ENCODE results near the gene EPGN.

The EPGN gene

GRCh38 chr4:74344031-74344430, 35.8 kb downstream of the EPGN start:
- DNase-seq: no peak

DNA sequence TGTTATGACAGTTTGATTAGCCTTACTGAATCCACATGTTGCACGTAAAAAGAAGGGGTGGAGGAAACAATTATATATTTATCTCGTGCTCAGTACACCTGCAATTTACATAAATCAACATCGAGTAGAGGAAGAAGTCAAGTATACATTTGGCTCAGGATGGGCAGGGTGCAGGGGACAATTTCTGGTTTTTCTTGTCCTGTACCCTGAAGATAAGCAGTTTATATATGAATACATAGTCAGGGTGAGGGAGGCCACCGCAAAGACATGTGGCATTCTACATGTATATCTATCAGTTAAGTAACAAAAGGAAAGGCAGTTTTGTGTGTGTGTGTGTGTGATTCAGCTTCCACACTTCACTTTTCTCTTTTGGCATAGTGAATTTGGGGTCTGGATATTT, 45.6 kb downstream of the EPGN start:
- DNase-seq: no peak

DNA sequence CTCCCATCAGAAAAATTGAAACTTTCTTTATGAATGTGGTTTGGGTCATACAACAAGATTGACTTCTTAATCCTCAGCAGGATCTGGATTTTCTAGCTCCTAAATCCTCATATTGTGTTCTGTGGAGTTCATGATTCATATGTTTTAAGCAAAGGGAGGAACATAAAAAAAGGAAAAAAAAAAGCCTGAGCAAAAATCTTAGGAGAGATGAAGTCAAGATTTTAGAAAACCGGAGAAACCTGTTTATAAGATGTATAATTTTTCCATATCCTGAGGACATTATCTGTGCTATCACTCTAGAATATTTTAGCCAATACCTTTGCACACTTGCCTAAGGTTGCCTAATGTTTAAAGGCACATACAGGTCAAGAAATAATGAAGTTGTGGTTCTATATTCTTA, 49.7 kb downstream of the EPGN start:
- DNase-seq: no peak

DNA sequence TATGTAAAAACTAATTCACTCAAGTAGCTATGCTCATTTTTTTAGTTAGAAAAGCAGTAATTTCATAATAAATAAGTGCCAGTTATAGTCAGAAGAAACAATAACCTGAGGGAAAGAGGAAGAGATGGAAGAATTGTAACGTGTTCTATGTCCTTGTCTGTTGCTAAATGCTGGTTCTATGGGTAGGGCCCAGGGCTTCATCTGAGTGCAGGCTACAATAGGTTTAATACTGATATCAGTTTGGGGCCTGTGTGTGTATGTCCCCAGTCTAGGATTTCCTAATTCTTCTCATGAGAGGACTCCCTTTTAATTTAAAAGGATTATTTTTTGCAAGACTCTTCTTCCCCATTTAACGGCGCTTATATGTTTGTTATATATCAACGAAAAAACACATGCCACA, 53.4 kb downstream of the EPGN start:
- no peak for DNase-seq

DNA sequence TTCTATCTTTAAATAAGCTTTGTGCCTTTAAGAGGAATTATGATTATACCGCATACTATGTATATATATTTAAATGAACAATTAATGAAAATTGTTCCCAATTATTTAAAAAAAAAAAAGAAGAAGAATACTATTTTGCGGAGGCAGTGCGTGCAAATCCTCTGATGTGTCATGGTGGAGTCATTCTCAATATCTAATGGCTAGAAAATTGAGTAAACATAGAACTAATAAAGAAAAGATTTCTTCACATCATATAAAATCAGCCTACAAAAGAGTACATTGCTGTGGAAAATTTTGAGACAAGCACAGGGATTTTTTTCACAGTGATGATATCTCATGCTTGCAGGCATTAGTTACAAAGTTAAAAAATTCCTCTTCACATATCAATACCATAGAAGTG, 54.1 kb downstream of the EPGN start:
- DNase-seq: no peak

DNA sequence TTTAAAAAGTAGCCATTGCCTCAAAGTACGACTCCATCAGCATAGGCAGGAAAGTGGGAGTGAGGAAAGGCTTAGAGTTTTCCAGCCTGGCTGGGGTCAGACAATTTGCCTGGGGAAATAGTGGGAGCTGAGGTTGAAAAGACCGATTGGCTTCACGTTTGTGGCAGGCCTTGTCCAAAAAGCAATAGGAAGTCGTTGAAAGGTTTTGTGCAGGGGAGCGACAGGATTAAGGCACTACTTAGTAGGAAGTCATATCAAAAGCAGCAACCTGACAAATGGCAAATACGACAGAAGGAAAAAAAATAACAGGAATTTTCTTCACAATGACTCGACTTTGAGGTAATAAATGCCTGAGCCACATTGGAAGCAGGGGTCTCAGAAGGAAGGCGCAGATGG, 56.0 kb downstream of the EPGN start:
- DNase-seq: no peak

DNA sequence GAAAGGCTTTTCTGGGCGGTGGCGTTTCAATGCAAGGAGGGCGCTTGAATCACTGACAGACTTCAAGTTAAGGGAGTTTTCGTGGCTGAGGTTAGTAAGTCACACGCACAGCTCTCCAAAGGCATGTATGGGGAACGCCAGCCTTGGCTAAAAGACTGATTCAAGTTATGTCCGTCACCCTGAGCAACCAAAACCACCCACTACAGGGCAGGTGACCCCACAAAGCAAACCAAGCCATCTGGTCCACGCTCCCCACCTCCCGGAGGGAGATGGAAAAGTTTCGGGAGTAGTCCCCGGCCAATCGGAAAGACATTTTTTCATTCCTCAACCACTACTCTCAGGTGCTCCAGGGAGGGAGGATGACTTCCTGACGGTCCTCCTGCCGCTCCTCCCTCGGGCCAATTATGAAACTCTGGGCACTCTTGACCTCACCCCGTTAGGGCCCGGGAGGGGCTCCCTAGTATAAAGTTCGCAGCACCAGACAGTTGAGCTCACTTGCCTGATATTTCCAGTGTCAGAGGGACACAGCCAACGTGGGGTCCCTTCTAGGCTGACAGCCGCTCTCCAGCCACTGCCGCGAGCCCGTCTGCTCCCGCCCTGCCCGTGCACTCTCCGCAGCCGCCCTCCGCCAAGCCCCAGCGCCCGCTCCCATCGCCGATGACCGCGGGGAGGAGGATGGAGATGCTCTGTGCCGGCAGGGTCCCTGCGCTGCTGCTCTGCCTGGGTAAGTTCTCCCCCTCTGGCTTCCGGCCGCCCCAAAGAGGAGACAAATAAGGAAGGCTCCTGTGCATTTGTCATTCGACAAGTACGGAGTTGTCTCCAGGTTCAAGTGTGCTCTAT, 56.6 kb downstream of the EPGN start, which contains the start of gene EREG:
EREG (plus strand) TSS at position 494 of the 840 bp plus-strand sequence; CDS start at position 658, 164 bp downstream.
- DNase-seq: no peak

- no peak for DNase-seq
These were observed 57.5 kb downstream of the EPGN start for GRCh38 chr4:74365761-74366160.
